Measurements from ENCODE around the gene SERPINA5.
A peak's percentile ranks its signal among the peaks of the same experiment; 100 is the strongest.

SERPINA5 gene

DNA sequence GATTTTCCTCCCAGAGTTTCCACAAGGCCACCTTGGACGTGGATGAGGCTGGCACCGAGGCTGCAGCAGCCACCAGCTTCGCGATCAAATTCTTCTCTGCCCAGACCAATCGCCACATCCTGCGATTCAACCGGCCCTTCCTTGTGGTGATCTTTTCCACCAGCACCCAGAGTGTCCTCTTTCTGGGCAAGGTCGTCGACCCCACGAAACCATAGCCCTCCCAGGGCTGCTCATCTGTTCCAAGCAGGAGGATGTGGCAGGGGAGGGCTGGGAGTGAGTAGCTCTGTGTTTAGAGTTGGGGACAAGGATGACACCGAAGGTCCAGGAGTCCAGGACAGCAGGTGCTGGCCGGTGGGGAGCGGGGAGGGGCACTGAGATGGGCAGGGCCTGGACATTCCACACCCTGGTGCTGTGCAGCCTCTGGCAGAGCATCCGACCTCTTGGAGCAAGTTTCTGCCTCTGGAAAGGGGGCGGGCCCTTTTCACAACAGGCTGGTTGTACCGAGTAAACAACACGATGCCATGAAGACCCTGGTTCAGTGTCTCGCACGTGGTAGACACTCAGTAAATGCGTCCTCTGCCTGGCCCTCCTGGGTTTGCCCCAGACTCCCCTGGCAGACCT lies 11.7 kb upstream of the SERPINA5 start:
- no peak overlapping the region for H3K27ac ChIP-seq
- peak; percentile 62 for DNase-seq (ENCODE audit: low spot score)
- no peak overlapping the region for H3K4me3 ChIP-seq
- TF ChIP-seq, protein P1, sequence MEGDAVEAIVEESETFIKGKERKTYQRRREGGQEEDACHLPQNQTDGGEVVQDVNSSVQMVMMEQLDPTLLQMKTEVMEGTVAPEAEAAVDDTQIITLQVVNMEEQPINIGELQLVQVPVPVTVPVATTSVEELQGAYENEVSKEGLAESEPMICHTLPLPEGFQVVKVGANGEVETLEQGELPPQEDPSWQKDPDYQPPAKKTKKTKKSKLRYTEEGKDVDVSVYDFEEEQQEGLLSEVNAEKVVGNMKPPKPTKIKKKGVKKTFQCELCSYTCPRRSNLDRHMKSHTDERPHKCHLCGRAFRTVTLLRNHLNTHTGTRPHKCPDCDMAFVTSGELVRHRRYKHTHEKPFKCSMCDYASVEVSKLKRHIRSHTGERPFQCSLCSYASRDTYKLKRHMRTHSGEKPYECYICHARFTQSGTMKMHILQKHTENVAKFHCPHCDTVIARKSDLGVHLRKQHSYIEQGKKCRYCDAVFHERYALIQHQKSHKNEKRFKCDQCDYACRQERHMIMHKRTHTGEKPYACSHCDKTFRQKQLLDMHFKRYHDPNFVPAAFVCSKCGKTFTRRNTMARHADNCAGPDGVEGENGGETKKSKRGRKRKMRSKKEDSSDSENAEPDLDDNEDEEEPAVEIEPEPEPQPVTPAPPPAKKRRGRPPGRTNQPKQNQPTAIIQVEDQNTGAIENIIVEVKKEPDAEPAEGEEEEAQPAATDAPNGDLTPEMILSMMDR (IDR thresholded peaks at IDR 0.05) = no peak

DNA sequence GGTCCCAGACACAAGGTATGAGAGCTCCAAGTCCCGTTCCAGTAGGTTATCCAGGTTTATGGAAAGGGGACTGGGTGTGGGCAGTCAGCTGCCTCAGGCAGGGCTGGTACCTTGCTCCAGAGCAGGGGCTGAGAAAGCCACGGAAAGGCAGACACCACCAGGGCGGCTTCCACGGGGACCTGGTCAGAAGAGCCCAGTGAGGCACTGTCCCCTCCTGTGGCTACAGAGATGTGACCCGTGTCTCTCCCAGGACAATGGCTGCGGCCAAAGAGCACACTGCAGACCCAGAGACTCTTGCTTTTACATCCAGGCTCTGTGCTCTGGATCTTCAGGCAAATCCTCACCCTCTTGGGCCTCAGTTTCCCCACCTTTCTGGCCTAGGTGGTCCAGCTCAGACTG lies 11.2 kb upstream of the SERPINA5 start:
- DNase-seq (ENCODE audit: low spot score) = no peak
- TF ChIP-seq, protein P1 (IDR thresholded peaks at IDR 0.05) = no peak
- no peak overlapping the region for H3K4me3 ChIP-seq
- no peak overlapping the region for H3K27ac ChIP-seq

DNA sequence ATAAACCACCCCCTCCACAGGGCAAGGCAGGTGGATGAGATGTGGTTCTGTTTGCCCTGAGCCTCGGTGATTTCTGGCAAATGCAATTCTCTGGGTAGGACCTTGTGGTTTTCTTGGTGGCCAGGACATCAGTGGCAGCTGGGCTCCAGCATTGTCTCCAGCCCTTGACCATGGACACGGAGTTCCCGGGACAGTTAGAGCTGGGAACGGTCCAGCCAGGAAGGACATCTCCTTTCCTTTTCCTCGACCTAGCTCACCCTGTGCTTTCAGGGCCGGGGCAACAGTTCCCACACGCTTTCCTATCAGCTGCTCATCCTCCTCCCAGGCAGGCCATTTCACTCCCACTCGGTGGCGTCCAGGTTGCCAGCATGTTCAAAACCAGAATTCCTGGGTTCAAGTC lies 10.8 kb upstream of the SERPINA5 start:
- TF ChIP-seq, protein P1 (IDR thresholded peaks at IDR 0.05) = no peak
- DNase-seq (ENCODE audit: low spot score) = peak; percentile 29
- no peak overlapping the region for H3K4me3 ChIP-seq
- H3K27ac ChIP-seq = no peak overlapping the region

DNA sequence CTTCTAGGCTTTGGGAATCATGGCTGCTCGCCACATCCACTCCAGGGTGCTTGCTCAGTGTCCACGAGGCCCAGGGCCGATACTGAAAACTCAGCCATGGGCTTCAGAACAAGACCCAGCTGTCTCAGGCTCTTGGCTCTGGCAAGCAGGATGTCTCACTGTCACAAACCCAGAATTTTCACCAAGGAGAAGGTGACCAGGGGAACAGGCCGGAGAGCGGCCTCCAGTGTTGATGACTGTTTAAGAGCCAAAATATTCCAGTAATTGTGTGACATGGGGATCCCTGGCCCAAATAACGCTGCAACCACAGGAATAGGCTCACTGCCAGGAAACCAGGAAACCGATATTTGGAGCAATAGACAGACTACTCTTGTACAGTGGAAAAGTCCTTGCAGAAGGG lies 9.8 kb upstream of the SERPINA5 start:
- DNase-seq (ENCODE audit: low spot score) = peak; percentile 73

DNA sequence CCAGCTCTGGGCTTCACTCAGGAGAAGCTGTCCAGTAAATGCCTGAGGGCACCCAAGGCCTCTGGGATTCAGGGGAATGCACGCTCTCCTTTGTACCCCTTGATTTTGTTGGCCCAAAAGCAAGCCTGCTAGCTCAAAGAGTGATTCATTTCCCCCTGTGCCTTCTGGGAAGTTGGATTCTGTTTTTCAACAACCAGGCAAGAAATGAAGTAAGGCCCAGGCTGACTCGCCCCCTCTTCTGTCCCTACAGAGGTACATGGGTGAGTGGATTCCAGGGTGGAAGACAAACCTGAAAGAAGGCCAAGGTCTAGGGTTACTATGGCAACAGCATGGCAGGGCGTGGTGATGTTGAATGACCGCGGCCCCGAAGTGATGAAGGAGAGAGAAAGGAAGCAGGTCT lies 9.3 kb upstream of the SERPINA5 start:
- H3K4me3 ChIP-seq = no peak overlapping the region
- peak; percentile 71 for DNase-seq (ENCODE audit: low spot score)
- peak overlapping the region in 1 of 2 donors; percentile 56 for H3K27ac ChIP-seq

More for the DNA sequence above, 9.8 kb upstream of the SERPINA5 start:
- H3K4me3 ChIP-seq = no peak overlapping the region
- TF ChIP-seq, protein P1 (IDR thresholded peaks at IDR 0.05) = no peak
- peak overlapping the region in 1 of 2 donors; percentile 56 for H3K27ac ChIP-seq

DNA sequence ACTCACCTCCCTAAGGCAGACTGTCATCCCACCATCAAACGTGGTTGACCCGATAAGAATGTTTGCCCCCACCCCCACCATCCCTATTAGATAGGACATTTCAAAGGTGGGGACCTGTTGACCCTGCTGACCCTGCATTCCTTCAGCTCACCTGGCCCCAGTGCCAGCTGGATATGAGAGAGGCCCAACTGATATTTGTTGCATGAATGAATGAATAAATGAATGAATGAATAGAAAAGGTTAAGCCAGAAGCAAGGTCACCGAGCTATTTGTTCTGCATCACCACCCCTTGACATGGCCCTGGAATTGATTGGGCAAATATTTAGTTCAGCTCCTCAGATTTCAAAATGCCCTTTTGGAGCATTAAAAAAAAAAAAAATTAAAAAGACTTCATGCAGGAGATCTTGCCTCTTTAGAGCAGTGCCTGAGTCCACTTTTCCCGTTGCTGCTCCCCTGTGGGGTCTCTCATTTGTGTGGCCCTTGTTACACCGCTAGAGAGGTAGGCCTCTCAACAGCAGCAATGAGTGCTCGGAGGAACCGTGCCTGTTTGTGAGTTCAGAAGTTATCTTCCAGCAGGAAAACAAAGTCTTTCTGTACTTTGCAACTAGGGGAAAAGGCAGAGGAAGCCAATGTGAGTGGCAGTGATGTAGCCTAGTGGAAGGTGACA lies 8.5 kb upstream of the SERPINA5 start:
- no peak overlapping the region for H3K4me3 ChIP-seq
- TF ChIP-seq, protein P1 (IDR thresholded peaks at IDR 0.05) = no peak
- no peak overlapping the region for H3K27ac ChIP-seq
- peak; percentile 57 for DNase-seq (ENCODE audit: low spot score)

More for the DNA sequence above, 9.3 kb upstream of the SERPINA5 start:
- TF ChIP-seq, protein P1 (IDR thresholded peaks at IDR 0.05) = no peak
